GM12878 (cell line): ENCODE results near the gene PLP2.

ENCODE experiments used
- CBX3 ChIP-seq: fragments of 200-600 bp; sonication (generic); IDR thresholded peaks from 2 replicates; pipeline ENCODE4 v1.6.1; 2016; ENCODE audit warnings: low read depth, borderline replicate concordance
- CEBPB ChIP-seq, 2 experiments: fragments of 150-350 bp in 1 of 2; IDR thresholded peaks; 2 replicates each; pipeline ENCODE4 v1.6.1; 2012 to 2014; ENCODE audit warnings: low read depth in 2 of 2, low read length in 2 of 2, borderline replicate concordance in 1 of 2, inconsistent platforms in 1 of 2
- CHD4 ChIP-seq: fragments of 200-600 bp; sonication (generic); IDR thresholded peaks from 2 replicates; pipeline ENCODE4 v1.6.1; 2016; ENCODE audit warnings: mild to moderate bottlenecking
- CREB1 ChIP-seq: IDR thresholded peaks from 2 replicates; pipeline ENCODE4 v1.6.1; 2012; ENCODE audit warnings: low read depth, mild to moderate bottlenecking, inconsistent platforms
- ELK1 ChIP-seq: IDR thresholded peaks from 2 replicates; pipeline ENCODE4 v1.6.1; 2012; ENCODE audit warnings: low read depth, low read length, improper control_type of control experiment
- FOXM1 ChIP-seq: IDR thresholded peaks from 2 replicates; pipeline ENCODE4 v1.6.1; 2012; ENCODE audit warnings: low read depth, mild to moderate bottlenecking, inconsistent platforms, low read length, moderate library complexity
- TCF3 ChIP-seq: IDR thresholded peaks from 2 replicates; pipeline ENCODE4 v1.6.1; 2012; ENCODE audit warnings: low read depth, mild to moderate bottlenecking, low read length, borderline replicate concordance; ENCODE audit not compliant: insufficient read depth

DNA sequence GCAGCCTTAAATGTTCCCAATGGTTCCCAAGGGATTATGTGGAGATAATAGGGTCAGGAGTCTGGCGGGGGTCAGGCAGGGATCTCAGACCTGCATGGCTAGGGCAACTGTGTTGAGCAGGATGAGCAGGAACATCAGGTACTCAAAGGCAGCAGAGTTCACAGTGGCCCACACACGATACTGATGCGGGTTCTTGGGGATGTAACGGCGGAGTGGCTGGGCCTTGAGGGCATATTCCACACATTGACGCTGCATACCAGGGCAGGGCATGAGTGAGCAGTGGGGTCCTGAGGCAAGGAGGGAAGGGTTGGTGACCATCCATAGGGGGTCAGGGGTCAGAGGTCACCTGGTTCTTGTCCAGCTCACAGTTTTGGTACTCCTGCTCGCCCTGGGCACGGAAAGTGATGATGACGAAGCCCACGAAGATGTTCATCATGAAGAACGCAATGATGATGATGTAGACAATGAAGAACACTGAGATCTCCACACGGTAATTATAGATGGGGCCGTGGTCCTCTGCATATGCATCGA lies 43.4 kb downstream of the PLP2 start:
- TF ChIP-seq ELK1 (no peak), TCF3 (no peak), CHD4 (no peak), FOXM1 (no peak), CREB1 (no peak), CEBPB (IDR thresholded peaks at IDR 0.05; ENCODE audit: borderline replicate concordance in 1 of 2, low read depth in 2 of 2, low read length in 2 of 2) (no peak), CBX3 (no peak)
